IMR-90 (cell line): ENCODE data around the gene ATP1A3.

Experiments used
- BHLHE40 ChIP-seq: fragments of 150-350 bp; IDR thresholded peaks from 2 replicates; pipeline ENCODE4 v1.6.1; 2016; ENCODE audit warnings: mild to moderate bottlenecking, low read depth, low read length
- CHD1 ChIP-seq: IDR thresholded peaks from 2 replicates; pipeline ENCODE4 v1.6.1; 2012; ENCODE audit warnings: low read depth, low read length, improper control_type of control experiment
- CTCF ChIP-seq: conservative IDR thresholded peaks from 2 replicates; pipeline ENCODE4 v1.5.1; 2012; ENCODE audit warnings: mild to moderate bottlenecking, low read depth, low read length, improper control_type of control experiment
- ELK1 ChIP-seq: fragments of 150-350 bp; IDR thresholded peaks from 2 replicates; pipeline ENCODE4 v1.6.1; 2016; ENCODE audit warnings: low read depth, mild to moderate bottlenecking, low read length, moderate library complexity, borderline replicate concordance
- FOS ChIP-seq: fragments of 150-350 bp; IDR thresholded peaks from 2 replicates; pipeline ENCODE4 v1.6.1; 2016; ENCODE audit warnings: low read depth, low read length
- MAFK ChIP-seq: IDR thresholded peaks from 2 replicates; pipeline ENCODE4 v1.6.1; 2012; ENCODE audit warnings: low read depth, low read length, improper control_type of control experiment
- MAZ ChIP-seq: IDR thresholded peaks from 2 replicates; pipeline ENCODE4 v1.6.1; 2012; ENCODE audit warnings: low read depth, mild to moderate bottlenecking, low read length, improper control_type of control experiment, moderate library complexity, borderline replicate concordance
- MXI1 ChIP-seq: IDR thresholded peaks from 2 replicates; pipeline ENCODE4 v1.6.1; 2012; ENCODE audit warnings: low read depth, mild to moderate bottlenecking, low read length, moderate library complexity, borderline replicate concordance
- POLR2A ChIP-seq: IDR thresholded peaks from 2 replicates; pipeline ENCODE4 v1.6.1; 2012; ENCODE audit warnings: mild to moderate bottlenecking, low read depth, low read length
- RAD21 ChIP-seq: IDR thresholded peaks from 2 replicates; pipeline ENCODE4 v1.6.1; 2012; ENCODE audit warnings: low read length, improper control_type of control experiment
- RCOR1 ChIP-seq: IDR thresholded peaks from 2 replicates; pipeline ENCODE4 v1.6.1; 2012; ENCODE audit warnings: mild to moderate bottlenecking, low read length, improper control_type of control experiment; ENCODE audit not compliant: insufficient replicate concordance
- RFX5 ChIP-seq: IDR thresholded peaks from 2 replicates; pipeline ENCODE4 v1.8.0; 2012; ENCODE audit warnings: low read depth, mild to moderate bottlenecking, low read length, moderate library complexity
- SMC3 ChIP-seq: fragments of 150-350 bp; IDR thresholded peaks from 2 replicates; pipeline ENCODE4 v1.6.1; 2016; ENCODE audit warnings: low read depth, mild to moderate bottlenecking, antibody characterized with exemption, low read length, moderate library complexity
- USF2 ChIP-seq: fragments of 150-350 bp; IDR thresholded peaks from 2 replicates; pipeline ENCODE4 v1.6.1; 2017; ENCODE audit warnings: mild to moderate bottlenecking, antibody characterized with exemption, low read length, low read depth

- TF ChIP-seq CTCF (no peak), USF2 (no peak), POLR2A (no peak), RAD21 (no peak), SMC3 (no peak), ELK1 (no peak), RFX5 (no peak), BHLHE40 (no peak), MXI1 (no peak), CHD1 (no peak), FOS (no peak), MAZ (no peak), RCOR1 (no peak), MAFK (no peak)
Observed at GRCh38 chr19:41994521-41994971, 516 bp upstream of the ATP1A3 start.
